Vagina (tissue), 2 donors: Measurements from ENCODE around the gene CORO6.

Experiments used
- POLR2A ChIP-seq, 2 donors: fragments of 450-650 bp; IDR thresholded peaks; one replicate each; pipeline ENCODE4 v1.6.1; 2017; ENCODE audit warnings: antibody characterized with exemption in 2 of 2, mild to moderate bottlenecking in 2 of 2, moderate library complexity in 2 of 2
- TF ChIP-seq, protein P1 (sequence below), 3 experiments: fragments of 450-650 bp in 2 of 3; fragments of 200-600 bp in 1 of 3; sonication (generic) in 1 of 3; IDR thresholded peaks; one replicate each; pipeline ENCODE4 v1.5.1; 2017 to 2019; ENCODE audit warnings: antibody characterized with exemption in 3 of 3, mild to moderate bottlenecking in 2 of 3, moderate library complexity in 2 of 3

DNA sequence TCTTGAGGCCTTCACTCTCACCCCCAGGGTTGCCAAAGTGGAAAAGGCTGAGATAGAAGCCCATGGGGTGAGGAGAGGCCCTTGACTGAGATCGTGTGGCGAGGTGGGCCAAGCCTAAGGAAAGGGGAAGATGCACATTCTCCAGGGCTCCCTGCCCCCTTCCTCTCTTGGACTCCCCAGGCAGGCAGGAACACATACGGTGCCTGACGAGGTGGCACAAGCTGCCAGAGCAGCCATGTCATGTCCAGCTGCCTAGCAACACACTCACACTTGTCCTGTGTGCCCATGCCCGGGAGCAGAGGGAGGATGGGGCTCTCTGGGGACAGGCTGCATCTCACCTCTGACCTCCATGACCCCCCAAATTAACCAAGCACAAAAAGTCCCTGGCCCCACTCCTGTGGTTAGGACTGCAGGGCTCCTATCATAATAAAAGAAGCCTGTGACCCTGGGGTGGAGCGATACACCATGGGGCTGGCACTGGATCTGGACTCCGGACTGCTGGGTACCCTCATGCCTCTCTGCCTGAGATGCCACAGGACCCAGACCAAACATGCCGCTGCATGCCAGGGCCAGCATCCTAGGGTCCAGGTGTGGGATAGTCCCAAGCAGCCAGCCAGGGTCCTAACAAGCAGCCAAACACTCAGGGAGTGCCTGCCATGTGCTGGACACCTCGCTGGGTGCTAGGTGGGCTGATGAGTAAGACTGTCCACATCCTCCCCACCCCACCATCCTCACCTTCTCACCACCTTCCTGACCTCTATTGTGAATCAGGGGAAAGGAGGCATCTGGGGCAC, 35.8 kb downstream of the CORO6 start:
- TF ChIP-seq, protein P1, sequence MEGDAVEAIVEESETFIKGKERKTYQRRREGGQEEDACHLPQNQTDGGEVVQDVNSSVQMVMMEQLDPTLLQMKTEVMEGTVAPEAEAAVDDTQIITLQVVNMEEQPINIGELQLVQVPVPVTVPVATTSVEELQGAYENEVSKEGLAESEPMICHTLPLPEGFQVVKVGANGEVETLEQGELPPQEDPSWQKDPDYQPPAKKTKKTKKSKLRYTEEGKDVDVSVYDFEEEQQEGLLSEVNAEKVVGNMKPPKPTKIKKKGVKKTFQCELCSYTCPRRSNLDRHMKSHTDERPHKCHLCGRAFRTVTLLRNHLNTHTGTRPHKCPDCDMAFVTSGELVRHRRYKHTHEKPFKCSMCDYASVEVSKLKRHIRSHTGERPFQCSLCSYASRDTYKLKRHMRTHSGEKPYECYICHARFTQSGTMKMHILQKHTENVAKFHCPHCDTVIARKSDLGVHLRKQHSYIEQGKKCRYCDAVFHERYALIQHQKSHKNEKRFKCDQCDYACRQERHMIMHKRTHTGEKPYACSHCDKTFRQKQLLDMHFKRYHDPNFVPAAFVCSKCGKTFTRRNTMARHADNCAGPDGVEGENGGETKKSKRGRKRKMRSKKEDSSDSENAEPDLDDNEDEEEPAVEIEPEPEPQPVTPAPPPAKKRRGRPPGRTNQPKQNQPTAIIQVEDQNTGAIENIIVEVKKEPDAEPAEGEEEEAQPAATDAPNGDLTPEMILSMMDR (IDR thresholded peaks at IDR 0.05), result no peak
- no peak for TF ChIP-seq POLR2A (IDR thresholded peaks at IDR 0.05)
